ENCODE measurements around the gene CEACAM7.

Gene CEACAM7

GRCh38 chr19:41646589-41647204 is 41.4 kb downstream of the CEACAM7 start:
- Histone ChIP-seq H3K9me3 (replicated peaks in 1 of 2; ENCODE audit: control insufficient read depth in 2 of 2, insufficient read depth in 1 of 2, low read depth in 1 of 2, low read length in 2 of 2) (peaks cover 0 to 10% of the 10 kb centered on the region in 2 donors), H2BK120ac (ENCODE audit: low read depth, low read length) (no peak overlapping the region), H2BK12ac (ENCODE audit: low read length) (no peak overlapping the region), H4K91ac (ENCODE audit: low read depth, low read length, poor library complexity) (no peak overlapping the region), H3K9ac (ENCODE audit: low read depth, low read length, poor library complexity) (no peak overlapping the region), H2BK15ac (ENCODE audit: low read length) (no peak overlapping the region), H4K8ac (ENCODE audit: low read depth, low read length) (no peak overlapping the region), H3K36me3 (replicated peaks in 1 of 2; ENCODE audit: control insufficient read depth in 2 of 2, insufficient read depth in 2 of 2, low read length in 2 of 2) (no peaks in the 10 kb centered on the region), H2AK5ac (ENCODE audit: low read depth, low read length) (no peak overlapping the region), H3K4me3 (ENCODE audit: low read length in 2 of 2) (no peak overlapping the region), H3K4ac (ENCODE audit: low read length) (no peak overlapping the region), H3K23ac (ENCODE audit: low read depth, low read length, poor library complexity) (no peak overlapping the region), H3K4me2 (ENCODE audit: insufficient read depth, low read length, poor library complexity, severe bottlenecking) (no peak overlapping the region), H2BK5ac (ENCODE audit: low read length) (no peak overlapping the region), H3K79me1 (ENCODE audit: low read depth, low read length) (no peaks in the 10 kb centered on the region), H3K4me1 (ENCODE audit: control insufficient read depth in 2 of 2, insufficient read depth in 1 of 2, low read depth in 1 of 2, low read length in 2 of 2) (no peaks in the 10 kb centered on the region), H2AFZ (ENCODE audit: low read length) (no peak overlapping the region), H3K18ac (ENCODE audit: low read length) (no peak overlapping the region), H3K14ac (ENCODE audit: low read length) (no peak overlapping the region), H3K27ac (replicated peaks; ENCODE audit: low read length) (no peak overlapping the region), H3K27me3 (ENCODE audit: control insufficient read depth in 3 of 3, insufficient read depth in 3 of 3, low read depth in 1 of 3, low read length in 3 of 3) (peaks cover 0 to 22% (median 0%) of the 10 kb centered on the region in 3 experiments)
- WGBS, 2 donors (ENCODE audit: extremely low coverage in 2 of 2, insufficient read length in 2 of 2, insufficient replicate concordance in 1 of 2): no CpG with 5 or more reads among the region's 14 CpGs
- no peak for DNase-seq (ENCODE audit: low spot score)

- H3K18ac ChIP-seq (ENCODE audit: low read length): no peak overlapping the region
- H4K91ac ChIP-seq (ENCODE audit: low read depth, low read length, poor library complexity): no peak overlapping the region
- no peak overlapping the region for H2BK5ac ChIP-seq (ENCODE audit: low read length)
- H3K14ac ChIP-seq (ENCODE audit: low read length): no peak overlapping the region
- H3K4me1 ChIP-seq (ENCODE audit: control insufficient read depth in 2 of 2, insufficient read depth in 1 of 2, low read depth in 1 of 2, low read length in 2 of 2): no peaks in the 10 kb centered on the region
- H3K27me3 ChIP-seq (ENCODE audit: control insufficient read depth in 3 of 3, insufficient read depth in 3 of 3, low read depth in 1 of 3, low read length in 3 of 3): peaks cover 0 to 7% (median 0%) of the 10 kb centered on the region in 3 experiments
- no peak overlapping the region for H3K27ac ChIP-seq (replicated peaks; ENCODE audit: low read length)
- H3K79me1 ChIP-seq (ENCODE audit: low read depth, low read length): no peaks in the 10 kb centered on the region
- H4K8ac ChIP-seq (ENCODE audit: low read depth, low read length): no peak overlapping the region
- no peak overlapping the region for H2BK120ac ChIP-seq (ENCODE audit: low read depth, low read length)
- H3K4me2 ChIP-seq (ENCODE audit: insufficient read depth, low read length, poor library complexity, severe bottlenecking): no peak overlapping the region
- peaks cover 0 to 23% of the 10 kb centered on the region in 2 donors for H3K9me3 ChIP-seq (replicated peaks in 1 of 2; ENCODE audit: control insufficient read depth in 2 of 2, insufficient read depth in 1 of 2, low read depth in 1 of 2, low read length in 2 of 2)
- no peak overlapping the region for H2AFZ ChIP-seq (ENCODE audit: low read length)
- no peak overlapping the region for H3K4ac ChIP-seq (ENCODE audit: low read length)
- H2AK5ac ChIP-seq (ENCODE audit: low read depth, low read length): no peak overlapping the region
- H3K4me3 ChIP-seq (ENCODE audit: low read length in 2 of 2): no peak overlapping the region
- peak; percentile 9 for DNase-seq (ENCODE audit: low spot score)
- H2BK12ac ChIP-seq (ENCODE audit: low read length): no peak overlapping the region
- no CpG with 5 or more reads among the region's 6 CpGs for WGBS, 2 donors (ENCODE audit: extremely low coverage in 2 of 2, insufficient read length in 2 of 2, insufficient replicate concordance in 1 of 2)
- H3K23ac ChIP-seq (ENCODE audit: low read depth, low read length, poor library complexity): no peak overlapping the region
- no peak overlapping the region for H2BK15ac ChIP-seq (ENCODE audit: low read length)
- no peak overlapping the region for H3K9ac ChIP-seq (ENCODE audit: low read depth, low read length, poor library complexity)
- H3K36me3 ChIP-seq (replicated peaks in 1 of 2; ENCODE audit: control insufficient read depth in 2 of 2, insufficient read depth in 2 of 2, low read length in 2 of 2): no peaks in the 10 kb centered on the region
Observed at GRCh38 chr19:41641879-41642485, 46.1 kb downstream of the CEACAM7 start.

DNA sequence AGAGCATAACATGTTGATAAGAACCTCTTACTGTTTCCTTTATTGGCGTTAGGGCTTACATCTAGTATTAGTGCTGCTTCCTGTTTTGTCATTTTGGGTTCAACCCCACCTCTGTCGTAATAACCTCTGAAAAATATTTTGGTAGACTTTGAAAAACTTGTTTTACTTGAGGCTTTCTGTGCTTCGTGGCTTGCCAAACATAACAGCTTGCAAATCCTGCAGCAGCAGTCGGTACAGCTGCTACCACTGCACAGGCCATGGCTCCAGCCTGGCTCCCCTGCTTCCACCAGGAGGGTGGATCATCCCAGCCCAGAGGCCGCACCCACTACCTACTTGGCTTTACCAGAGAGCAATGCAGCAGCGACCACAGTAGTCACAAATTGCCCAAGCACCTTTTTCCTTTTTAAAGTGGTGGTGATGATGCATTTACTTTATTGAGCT is 49.4 kb downstream of the CEACAM7 start:
- Histone ChIP-seq H2AFZ (ENCODE audit: low read length) (no peak overlapping the region), H2AK5ac (ENCODE audit: low read depth, low read length) (no peak overlapping the region), H2BK5ac (ENCODE audit: low read length) (no peak overlapping the region), H3K14ac (ENCODE audit: low read length) (no peak overlapping the region), H2BK15ac (ENCODE audit: low read length) (no peak overlapping the region), H3K4me2 (ENCODE audit: insufficient read depth, low read length, poor library complexity, severe bottlenecking) (no peak overlapping the region), H4K8ac (ENCODE audit: low read depth, low read length) (no peak overlapping the region), H3K18ac (ENCODE audit: low read length) (no peak overlapping the region), H3K36me3 (replicated peaks in 1 of 2; ENCODE audit: control insufficient read depth in 2 of 2, insufficient read depth in 2 of 2, low read length in 2 of 2) (no peaks in the 10 kb centered on the region), H3K4ac (ENCODE audit: low read length) (no peak overlapping the region), H3K4me1 (ENCODE audit: control insufficient read depth in 2 of 2, insufficient read depth in 1 of 2, low read depth in 1 of 2, low read length in 2 of 2) (no peaks in the 10 kb centered on the region), H3K79me1 (ENCODE audit: low read depth, low read length) (no peaks in the 10 kb centered on the region), H3K27ac (replicated peaks; ENCODE audit: low read length) (no peak overlapping the region), H3K9ac (ENCODE audit: low read depth, low read length, poor library complexity) (no peak overlapping the region), H4K91ac (ENCODE audit: low read depth, low read length, poor library complexity) (no peak overlapping the region), H3K27me3 (ENCODE audit: control insufficient read depth in 3 of 3, insufficient read depth in 3 of 3, low read depth in 1 of 3, low read length in 3 of 3) (peaks cover 0 to 7% (median 0%) of the 10 kb centered on the region in 3 experiments), H3K4me3 (ENCODE audit: low read length in 2 of 2) (no peak overlapping the region), H2BK120ac (ENCODE audit: low read depth, low read length) (no peak overlapping the region), H3K9me3 (replicated peaks in 1 of 2; ENCODE audit: control insufficient read depth in 2 of 2, insufficient read depth in 1 of 2, low read depth in 1 of 2, low read length in 2 of 2) (peaks cover 0 to 24% of the 10 kb centered on the region in 2 donors), H2BK12ac (ENCODE audit: low read length) (no peak overlapping the region), H3K23ac (ENCODE audit: low read depth, low read length, poor library complexity) (no peak overlapping the region)
- DNase-seq (ENCODE audit: low spot score): no peak
- no CpG with 5 or more reads among the region's 6 CpGs for WGBS, 2 donors (ENCODE audit: extremely low coverage in 2 of 2, insufficient read length in 2 of 2, insufficient replicate concordance in 1 of 2)

GRCh38 chr19:41637484-41637883 is 50.6 kb downstream of the CEACAM7 start:
- Histone ChIP-seq H3K9me3 (replicated peaks in 1 of 2; ENCODE audit: control insufficient read depth in 2 of 2, insufficient read depth in 1 of 2, low read depth in 1 of 2, low read length in 2 of 2) (peaks cover 0 to 26% of the 10 kb centered on the region in 2 donors), H3K4ac (ENCODE audit: low read length) (no peak overlapping the region), H3K27me3 (ENCODE audit: control insufficient read depth in 3 of 3, insufficient read depth in 3 of 3, low read depth in 1 of 3, low read length in 3 of 3) (peaks cover 0 to 7% (median 0%) of the 10 kb centered on the region in 3 experiments), H3K9ac (ENCODE audit: low read depth, low read length, poor library complexity) (no peak overlapping the region), H4K8ac (ENCODE audit: low read depth, low read length) (no peak overlapping the region), H2BK120ac (ENCODE audit: low read depth, low read length) (no peak overlapping the region), H3K14ac (ENCODE audit: low read length) (no peak overlapping the region), H3K79me1 (ENCODE audit: low read depth, low read length) (no peaks in the 10 kb centered on the region), H3K4me3 (ENCODE audit: low read length in 2 of 2) (no peak overlapping the region), H3K27ac (replicated peaks; ENCODE audit: low read length) (no peak overlapping the region), H2BK15ac (ENCODE audit: low read length) (no peak overlapping the region), H3K4me1 (ENCODE audit: control insufficient read depth in 2 of 2, insufficient read depth in 1 of 2, low read depth in 1 of 2, low read length in 2 of 2) (no peaks in the 10 kb centered on the region), H2BK5ac (ENCODE audit: low read length) (no peak overlapping the region), H3K23ac (ENCODE audit: low read depth, low read length, poor library complexity) (no peak overlapping the region), H3K18ac (ENCODE audit: low read length) (no peak overlapping the region), H2BK12ac (ENCODE audit: low read length) (no peak overlapping the region), H3K4me2 (ENCODE audit: insufficient read depth, low read length, poor library complexity, severe bottlenecking) (no peak overlapping the region), H4K91ac (ENCODE audit: low read depth, low read length, poor library complexity) (no peak overlapping the region), H3K36me3 (replicated peaks in 1 of 2; ENCODE audit: control insufficient read depth in 2 of 2, insufficient read depth in 2 of 2, low read length in 2 of 2) (no peaks in the 10 kb centered on the region), H2AFZ (ENCODE audit: low read length) (no peak overlapping the region), H2AK5ac (ENCODE audit: low read depth, low read length) (no peak overlapping the region)
- WGBS, 2 donors (ENCODE audit: extremely low coverage in 2 of 2, insufficient read length in 2 of 2, insufficient replicate concordance in 1 of 2): no CpG with 5 or more reads among the region's 2 CpGs
- DNase-seq (ENCODE audit: low spot score): no peak

Measured in neuronal stem cell (in vitro differentiated cells).